ENCODE results near the gene ADCY4. TPM values are rescaled to one million over a fixed set of nuclear protein-coding genes. Genes with fewer than 3 reads are reported as not detected.
"Not testable (repeated sequence)": the region's sequence is repeated elsewhere in the genome, so short reads cannot be mapped to it uniquely, and the experiment has no call there.

ADCY4 gene
- polyA plus RNA-seq, 12 donors: 8.4 to 26.2 (median 16.9) TPM; not detected in 1

GRCh38 chr14:24339284-24340151 lies 4.6 kb upstream of the ADCY4 start, which contains the start of gene RIPK3:
TSS of gene RIPK3 (minus strand) at chr14:24339991. CDS start at chr14:24339826, 165 bp downstream.
- no peak for DNase-seq

GRCh38 chr14:24338843-24339242 lies 4.0 kb upstream of the ADCY4 start:
- no peak for DNase-seq

- DNase-seq: no peak
Observed at GRCh38 chr14:24337824-24338175, 2.9 kb upstream of the ADCY4 start.

GRCh38 chr14:24337144-24337823 lies 2.4 kb upstream of the ADCY4 start:
- DNase-seq: no peak

- no peak for DNase-seq
Observed at GRCh38 chr14:24335461-24336171, 745 bp upstream of the ADCY4 start.

GRCh38 chr14:24332268-24332993 lies 2.4 kb downstream of the ADCY4 start:
- DNase-seq: peak; percentile 64

- no peak for DNase-seq
Observed at GRCh38 chr14:24331731-24332267, 3.1 kb downstream of the ADCY4 start.

- DNase-seq: no peak
Observed at GRCh38 chr14:24330973-24331674, 3.7 kb downstream of the ADCY4 start.

GRCh38 chr14:24329736-24330135 lies 5.1 kb downstream of the ADCY4 start:
- DNase-seq: no peak

GRCh38 chr14:24329073-24329663 lies 5.7 kb downstream of the ADCY4 start:
- no peak for DNase-seq

- DNase-seq: not testable (repeated sequence)
Observed at GRCh38 chr14:24327914-24328313, 7.0 kb downstream of the ADCY4 start.

- DNase-seq: no peak
Observed at GRCh38 chr14:24327303-24327702, 7.6 kb downstream of the ADCY4 start.

- DNase-seq: no peak
Observed at GRCh38 chr14:24325963-24326362, 8.9 kb downstream of the ADCY4 start.

GRCh38 chr14:24325041-24325530 lies 9.8 kb downstream of the ADCY4 start:
- DNase-seq: no peak

GRCh38 chr14:24324024-24324423 lies 10.8 kb downstream of the ADCY4 start:
- no peak for DNase-seq

- no peak for DNase-seq
Observed at GRCh38 chr14:24323341-24323740, 11.5 kb downstream of the ADCY4 start.

GRCh38 chr14:24322672-24323071 lies 12.2 kb downstream of the ADCY4 start:
- DNase-seq: no peak

- no peak for DNase-seq
Observed at GRCh38 chr14:24321212-24321975, 13.5 kb downstream of the ADCY4 start.

GRCh38 chr14:24317141-24317928 lies 17.5 kb downstream of the ADCY4 start:
- no peak for DNase-seq

All from muscle of arm (tissue), 12 donors.